Upper lobe of right lung (tissue), 1 donor: Measurements from ENCODE around the gene FXYD2. TPM values are rescaled to one million over a fixed set of nuclear protein-coding genes. Genes with fewer than 3 reads are reported as not detected.

Experiments used
- ATAC-seq: fragments of 200-7000 bp; cut with Tn5 transposase; one replicate; pipeline ENCODE4 v1.9.1; 2020; ENCODE audit warnings: mild to moderate bottlenecking, moderate library complexity
- DNase-seq: peaks from one replicate; pipeline ENCODE4 v3.0.0-alpha.2; 2020
- H3K27ac ChIP-seq: fragments of 200-600 bp; one replicate; pipeline ENCODE4 v1.8.0; 2022
- H3K27me3 ChIP-seq: fragments of 200-600 bp; one replicate; pipeline ENCODE4 v1.8.0; 2022; ENCODE audit warnings: mild to moderate bottlenecking
- H3K36me3 ChIP-seq: fragments of 200-600 bp; one replicate; pipeline ENCODE4 v1.8.0; 2022
- H3K4me1 ChIP-seq: fragments of 200-600 bp; one replicate; pipeline ENCODE4 v1.8.0; 2022
- H3K4me3 ChIP-seq: fragments of 200-600 bp; one replicate; pipeline ENCODE4 v1.8.0; 2022; ENCODE audit warnings: mild to moderate bottlenecking
- H3K9me3 ChIP-seq: fragments of 200-600 bp; one replicate; pipeline ENCODE4 v1.8.0; 2022
- CTCF ChIP-seq: fragments of 200-600 bp; IDR thresholded peaks from one replicate; pipeline ENCODE4 v1.8.0; 2022; ENCODE audit warnings: antibody characterized with exemption
- intact Hi-C: fragments of 100-400 bp; cut with DNase I; formaldehyde crosslinking; loops from one replicate; pipeline ENCODE4 v1.11.0; 2022
- total RNA-seq: library from RNA; stranded (reverse); fragmentation: NEBNext Ultra II Directional; extraction: Animal tissue kit (Norgen Biotek cat#: 25700); gene quantifications from one replicate; pipeline ENCODE4 v1.2.1, GENCODE V29; 2021
- donor health status: DM: no; HTN: yes; CAD: no; lungs with severe emphysema.

The FXYD2 gene
- total RNA-seq, 1 donor from 2014 or later: 3.6 TPM

DNA sequence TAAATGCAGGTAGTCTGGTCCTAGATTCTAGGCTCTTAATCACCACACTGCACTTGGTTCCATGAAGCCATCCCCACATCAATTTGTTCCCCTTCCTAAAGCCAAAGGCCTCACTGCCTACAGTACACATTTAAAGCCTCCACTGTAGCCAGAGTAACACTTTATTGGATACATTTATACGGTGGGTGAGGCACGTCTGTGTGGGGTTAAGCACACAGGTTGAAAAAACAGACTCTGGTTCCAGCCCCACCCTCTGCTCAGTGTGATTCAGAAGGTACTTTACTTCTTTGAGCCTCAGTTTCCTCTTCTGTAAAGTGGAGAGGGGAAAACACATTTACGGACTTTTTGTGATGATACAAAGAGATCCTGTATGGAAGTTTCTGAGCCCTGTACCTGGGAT lies 50.0 kb downstream of the FXYD2 start:
- Histone ChIP-seq H3K36me3 (no peaks in the 10 kb centered on the region), H3K4me3 (no peak overlapping the region), H3K4me1 (no peaks in the 10 kb centered on the region), H3K27me3 (no peaks in the 10 kb centered on the region), H3K9me3 (no peaks in the 10 kb centered on the region), H3K27ac (no peak overlapping the region)
- TF ChIP-seq CTCF: no peak
- ATAC-seq (no peak), DNase-seq (no peak)
- intact Hi-C loops: no loop called here

DNA sequence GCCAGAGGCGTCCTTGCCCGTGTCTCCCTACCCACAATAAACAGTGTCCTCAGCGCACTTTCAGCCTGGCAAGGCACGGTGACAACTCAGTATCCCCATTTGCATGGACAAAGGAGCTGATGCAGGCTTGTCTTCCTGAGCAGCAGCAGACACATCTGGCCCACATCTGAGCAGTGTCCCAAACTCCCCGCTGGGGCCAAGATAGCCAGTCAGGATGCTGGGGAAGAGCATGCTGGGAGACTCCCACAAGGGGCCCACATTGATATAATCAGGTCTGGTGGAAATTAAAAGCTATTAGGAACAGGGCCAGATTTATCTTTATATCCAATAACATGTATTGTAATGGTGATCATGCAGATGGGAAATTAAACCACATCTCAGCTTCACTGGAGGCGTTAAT lies 52.2 kb downstream of the FXYD2 start:
- DNase-seq (no peak), ATAC-seq (no peak)
- H3K4me1 ChIP-seq: no peaks in the 10 kb centered on the region
- H3K36me3 ChIP-seq: no peaks in the 10 kb centered on the region
- no peak overlapping the region for H3K27ac ChIP-seq
- no peak overlapping the region for H3K4me3 ChIP-seq
- intact Hi-C loops: no loop called here
- no peaks in the 10 kb centered on the region for H3K27me3 ChIP-seq
- TF ChIP-seq CTCF: no peak
- H3K9me3 ChIP-seq: no peaks in the 10 kb centered on the region

GRCh38 chr11:117771841-117772240 lies 52.7 kb downstream of the FXYD2 start:
- ATAC-seq (no peak), DNase-seq (no peak)
- Histone ChIP-seq H3K27me3 (no peaks in the 10 kb centered on the region), H3K4me3 (no peak overlapping the region), H3K4me1 (no peaks in the 10 kb centered on the region), H3K9me3 (no peaks in the 10 kb centered on the region), H3K27ac (no peak overlapping the region), H3K36me3 (no peaks in the 10 kb centered on the region)
- intact Hi-C loops: no loop called here
- TF ChIP-seq CTCF: no peak

DNA sequence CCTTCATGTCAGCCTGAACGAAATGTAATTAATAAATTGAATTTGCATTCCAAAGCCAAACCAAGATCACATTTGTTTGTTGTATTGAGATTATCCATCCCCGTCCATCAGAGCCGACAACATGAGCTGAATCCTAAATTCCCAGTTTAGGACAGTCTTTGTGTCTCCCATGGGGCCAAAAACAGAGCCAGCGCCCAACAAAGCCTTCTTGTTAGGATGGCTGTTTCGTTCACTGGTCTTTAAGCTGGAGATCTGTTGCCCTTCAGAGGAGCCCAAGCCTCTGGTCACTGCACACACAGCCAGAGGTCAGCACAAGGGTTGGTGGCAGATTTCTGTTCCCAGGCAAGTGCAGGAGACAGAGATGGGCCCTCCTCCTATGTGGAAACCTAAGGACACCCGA lies 53.3 kb downstream of the FXYD2 start:
- no peak for ATAC-seq
- H3K9me3 ChIP-seq: no peaks in the 10 kb centered on the region
- no peaks in the 10 kb centered on the region for H3K4me1 ChIP-seq
- H3K27me3 ChIP-seq: no peaks in the 10 kb centered on the region
- H3K36me3 ChIP-seq: no peaks in the 10 kb centered on the region
- DNase-seq: no peak
- no peak for TF ChIP-seq CTCF
- no peak overlapping the region for H3K4me3 ChIP-seq
- H3K27ac ChIP-seq: no peak overlapping the region
- intact Hi-C loops: no loop called here

DNA sequence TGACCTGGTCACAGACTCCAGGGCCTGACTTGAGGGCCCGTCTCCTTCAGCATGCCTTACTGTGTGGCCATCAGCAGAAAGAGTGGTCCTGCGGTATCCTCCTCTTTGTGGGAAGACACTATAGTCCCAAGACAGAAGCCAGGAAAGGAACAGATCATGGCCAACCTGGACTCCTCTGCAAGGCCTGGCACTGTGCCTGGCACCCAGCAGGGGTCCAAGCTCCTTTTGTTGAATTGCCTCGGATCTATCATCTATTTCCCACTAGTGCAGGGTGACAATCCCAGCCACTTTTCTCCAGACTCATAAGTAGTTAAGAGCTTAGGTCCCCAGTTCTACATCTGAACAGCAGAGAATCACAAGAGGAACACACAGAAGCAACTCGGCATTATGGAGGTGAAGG lies 54.5 kb downstream of the FXYD2 start:
- TF ChIP-seq CTCF: no peak
- H3K9me3 ChIP-seq: no peaks in the 10 kb centered on the region
- H3K36me3 ChIP-seq: no peaks in the 10 kb centered on the region
- ATAC-seq: no peak
- H3K4me1 ChIP-seq: no peaks in the 10 kb centered on the region
- no peak overlapping the region for H3K4me3 ChIP-seq
- H3K27me3 ChIP-seq: no peaks in the 10 kb centered on the region
- DNase-seq: no peak
- intact Hi-C loops: no loop called here
- no peak overlapping the region for H3K27ac ChIP-seq

Other genes with a start within 250 kb of the FXYD2 start
- 1.3 TPM for gene DSCAML1, start 27.5 kb downstream of the FXYD2 start, total RNA-seq
- gene FXYD6, start 51.9 kb upstream of the FXYD2 start, total RNA-seq: 59.0 TPM
- 9.9 TPM for gene TMPRSS13, start 104.7 kb upstream of the FXYD2 start, total RNA-seq
- gene IL10RA, start 161.7 kb upstream of the FXYD2 start, total RNA-seq: 33.8 TPM